Measurements from ENCODE around the gene ADPRM. TPM values are rescaled to one million over a fixed set of nuclear protein-coding genes. Genes with fewer than 3 reads are reported as not detected.
"Not testable (repeated sequence)": the region's sequence is repeated elsewhere in the genome, so short reads cannot be mapped to it uniquely, and the experiment has no call there.

Gene ADPRM
- polyA plus RNA-seq, 1 of the 3 experiments (the other 2 are of a cell fraction) = 7.6 TPM

- H3K9me2 ChIP-seq = no peaks in the 10 kb centered on the region
- H2AFZ ChIP-seq (ENCODE audit: low read depth) = peak within 1 kb of the TSS; percentile 96
- WGBS (ENCODE audit: low lambda C conversion rate) = 27% methylated on average over 39 of the region's 79 CpGs
- H3K79me2 ChIP-seq (ENCODE audit: insufficient read depth) = no peaks in the 10 kb centered on the region
- DNase-seq = peak; percentile 87
- peak within 1 kb of the TSS; percentile 84 for H3K4me2 ChIP-seq
- H3K27ac ChIP-seq (ENCODE audit: low read depth in 2 of 2, low read length in 1 of 2) = peak within 1 kb of the TSS; percentile 20 to 76; a peak in 1 of 4 replicates
- H3K27me3 ChIP-seq (ENCODE audit: insufficient read depth) = no peaks in the 10 kb centered on the region
- TF ChIP-seq, protein P1, sequence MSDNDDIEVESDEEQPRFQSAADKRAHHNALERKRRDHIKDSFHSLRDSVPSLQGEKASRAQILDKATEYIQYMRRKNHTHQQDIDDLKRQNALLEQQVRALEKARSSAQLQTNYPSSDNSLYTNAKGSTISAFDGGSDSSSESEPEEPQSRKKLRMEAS (IDR thresholded peaks at IDR 0.05; ENCODE audit: low read depth) = peak; percentile 72; the same call in 1 of the 2 replicates
- 0 out of 2 replicates have a peak, but pooled peaks have one; percentile 16 for TF ChIP-seq GABPA (IDR thresholded peaks at IDR 0.05; ENCODE audit: low read depth)
- no peak for TF ChIP-seq MEF2A (IDR thresholded peaks at IDR 0.05; ENCODE audit: borderline replicate concordance, low read depth)
- TF ChIP-seq MXI1 (IDR thresholded peaks at IDR 0.05; ENCODE audit: low read depth, low read length) = peak; percentile 72; the same call in 1 of the 2 replicates
- H3K4me3 ChIP-seq (ENCODE audit: low read depth in 2 of 2, low read length in 1 of 2) = peak within 1 kb of the TSS; percentile 60 to 61
- ChIA-PET POLR2A (interaction anchor here (1.0 to 1.4 kb wide), 2 partner anchors 19 to 49 kb away, joined by 3 read pairs; no protein-coding TSS in a partner anchor), CTCF (interaction anchor here (2.1 kb wide), 1 partner anchor 33 kb away, joined by 7 read pairs; no protein-coding TSS in a partner anchor)
- H4K20me1 ChIP-seq (ENCODE audit: insufficient read depth) = no peaks in the 10 kb centered on the region
- H3K36me3 ChIP-seq (replicated peaks in 1 of 2; ENCODE audit: control insufficient read depth in 1 of 2, insufficient read depth in 2 of 2, low read length in 1 of 2) = no peaks in the 10 kb centered on the region
- peak within 1 kb of the TSS; percentile 56 for H3K9ac ChIP-seq
- peaks cover 16% of the 10 kb centered on the region for H3F3A ChIP-seq (replicated peaks; ENCODE audit: insufficient read depth)
- no peaks in the 10 kb centered on the region for H3K9me3 ChIP-seq
- H3K4me1 ChIP-seq (ENCODE audit: control insufficient read depth in 1 of 2, insufficient read depth in 2 of 2, low read depth in 1 of 2, low read length in 1 of 2) = peaks cover 0 to 6% of the 10 kb centered on the region in 2 experiments; a peak in 1 of 4 replicates
Observed at GRCh38 chr17:10729334-10730193, 32.2 kb downstream of the ADPRM start, which contains the start of gene TMEM220. TMEM220 (minus strand) TSS chr17:10730023; CDS start chr17:10729851, 172 bp downstream.

DNA sequence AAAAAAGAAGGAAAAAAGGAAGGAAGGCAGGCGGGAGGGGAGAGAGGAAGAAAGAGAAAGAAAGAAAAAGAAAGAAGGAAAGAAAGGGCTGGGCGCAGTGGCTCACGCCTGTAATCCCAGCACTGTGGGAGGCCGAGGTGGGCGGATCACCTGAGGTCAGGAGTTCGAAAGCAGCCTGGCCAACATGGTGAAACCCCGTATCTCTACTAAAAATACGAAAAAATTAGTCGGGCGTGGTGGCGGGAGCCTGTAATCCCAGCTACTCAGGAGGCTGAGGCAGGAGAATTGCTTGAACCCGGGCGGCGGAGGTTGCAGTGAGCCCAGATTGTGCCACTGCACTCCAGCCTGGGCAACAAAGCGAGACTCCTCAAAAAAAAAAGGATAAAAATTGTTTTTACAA, 32.9 kb downstream of the ADPRM start:
- peak overlapping the region; percentile 84 for H3K4me2 ChIP-seq
- H3K27me3 ChIP-seq (ENCODE audit: insufficient read depth); H4K20me1 ChIP-seq (ENCODE audit: insufficient read depth); H3K9me2 ChIP-seq; H3K4me1 ChIP-seq (ENCODE audit: control insufficient read depth in 1 of 2, insufficient read depth in 2 of 2, low read depth in 1 of 2, low read length in 1 of 2); H3K36me3 ChIP-seq (replicated peaks in 1 of 2; ENCODE audit: control insufficient read depth in 1 of 2, insufficient read depth in 2 of 2, low read length in 1 of 2); DNase-seq; H3K9me3 ChIP-seq; H3K79me2 ChIP-seq (ENCODE audit: insufficient read depth): not testable (repeated sequence)
- POLR2A ChIA-PET = interaction anchor here (1.4 kb wide), 1 partner anchor 19 kb away, joined by 3 read pairs; no protein-coding TSS in a partner anchor
- H3F3A ChIP-seq (replicated peaks; ENCODE audit: insufficient read depth) = peaks cover 16% of the 10 kb centered on the region
- H2AFZ ChIP-seq (ENCODE audit: low read depth) = peak overlapping the region; percentile 96
- CTCF ChIA-PET = interaction anchor here (1.0 to 2.1 kb wide), 3 partner anchors 34 to 114 kb away, joined by 5 to 7 read pairs (median 6); no protein-coding TSS in a partner anchor
- H3K4me3 ChIP-seq (ENCODE audit: low read depth in 2 of 2, low read length in 1 of 2) = peak overlapping the region; percentile 60 to 61
- WGBS (ENCODE audit: low lambda C conversion rate) = 23% methylated on average over 15 of the region's 15 CpGs
- peak overlapping the region; percentile 56 for H3K9ac ChIP-seq
- 0 out of 4 replicates have a peak overlapping the region, but pooled peaks of 1 of the 2 experiments have one; percentile 20 for H3K27ac ChIP-seq (ENCODE audit: low read depth in 2 of 2, low read length in 1 of 2)

- no peak overlapping the region for H3K27ac ChIP-seq (ENCODE audit: low read depth in 2 of 2, low read length in 1 of 2)
- H3K9ac ChIP-seq = no peak overlapping the region
- TF ChIP-seq PBX3 (IDR thresholded peaks at IDR 0.05) = no peak
- no peak for TF ChIP-seq POLR2AphosphoS5 (IDR thresholded peaks at IDR 0.05; ENCODE audit: low read depth, low read length)
- TF ChIP-seq TCF12 (IDR thresholded peaks at IDR 0.05) = no peak
- TF ChIP-seq USF1 (IDR thresholded peaks at IDR 0.05; ENCODE audit: borderline replicate concordance, low read depth) = no peak
- no peak for TF ChIP-seq RAD21 (IDR thresholded peaks at IDR 0.05; ENCODE audit: low read length)
- TF ChIP-seq ZBTB33 (IDR thresholded peaks at IDR 0.05; ENCODE audit: borderline replicate concordance, low read depth) = no peak
- TF ChIP-seq JUND (IDR thresholded peaks at IDR 0.05) = no peak
- no peak for TF ChIP-seq RCOR1 (IDR thresholded peaks at IDR 0.05; ENCODE audit: low read length)
- TF ChIP-seq, protein P1 (IDR thresholded peaks at IDR 0.05; ENCODE audit: low read depth) = no peak
- no peak for TF ChIP-seq FOXJ3 (CRISPR knock-in tag; IDR thresholded peaks at IDR 0.05)
Observed at GRCh38 chr17:10731408-10731879, 34.0 kb downstream of the ADPRM start.

More at GRCh38 chr17:10731408-10731879, 34.0 kb downstream of the ADPRM start:
- peaks cover 16% of the 10 kb centered on the region for H3F3A ChIP-seq (replicated peaks; ENCODE audit: insufficient read depth)
- no peaks in the 10 kb centered on the region for H3K27me3 ChIP-seq (ENCODE audit: insufficient read depth)
- no peaks in the 10 kb centered on the region for H3K9me2 ChIP-seq
- H3K79me2 ChIP-seq (ENCODE audit: insufficient read depth) = no peaks in the 10 kb centered on the region
- no peak for DNase-seq
- no peaks in the 10 kb centered on the region for H4K20me1 ChIP-seq (ENCODE audit: insufficient read depth)
- ChIA-PET POLR2A (no interaction called here), CTCF (interaction anchor here (0.5 to 2.1 kb wide), 2 partner anchors 13 to 113 kb away, joined by 5 to 6 read pairs; no protein-coding TSS in a partner anchor)
- no peak overlapping the region for H2AFZ ChIP-seq (ENCODE audit: low read depth)
- no peak overlapping the region for H3K4me3 ChIP-seq (ENCODE audit: low read depth in 2 of 2, low read length in 1 of 2)
- peaks cover 0 to 6% of the 10 kb centered on the region in 2 experiments; a peak in 1 of 4 replicates for H3K4me1 ChIP-seq (ENCODE audit: control insufficient read depth in 1 of 2, insufficient read depth in 2 of 2, low read depth in 1 of 2, low read length in 1 of 2)
- H3K4me2 ChIP-seq = no peak overlapping the region
- H3K36me3 ChIP-seq (replicated peaks in 1 of 2; ENCODE audit: control insufficient read depth in 1 of 2, insufficient read depth in 2 of 2, low read length in 1 of 2) = no peaks in the 10 kb centered on the region
- 95% methylated on average over 6 of the region's 6 CpGs for WGBS (ENCODE audit: low lambda C conversion rate)
- H3K9me3 ChIP-seq = no peaks in the 10 kb centered on the region
